22Rv1 (cell line): ENCODE measurements around the gene CTBP1.

Source experiments
- H3K27ac ChIP-seq: fragments of 450-650 bp; 2 replicates; pipeline ENCODE4 v1.5.1; 2017
- CTCF ChIP-seq: fragments of 450-650 bp; IDR thresholded peaks from 2 replicates; pipeline ENCODE4 v1.5.1; 2017; ENCODE audit warnings: mild to moderate bottlenecking
- ZFX ChIP-seq: fragments of 450-650 bp; IDR thresholded peaks from 2 replicates; pipeline ENCODE4 v1.6.1; 2017; ENCODE audit warnings: antibody characterized with exemption, borderline replicate concordance

Gene CTBP1

GRCh38 chr4:1177274-1178141 is 71.4 kb downstream of the CTBP1 start:
- H3K27ac ChIP-seq = no peak overlapping the region
- TF ChIP-seq CTCF = no peak
- no peak for TF ChIP-seq ZFX

GRCh38 chr4:1176398-1177273 is 72.3 kb downstream of the CTBP1 start:
- no peak overlapping the region for H3K27ac ChIP-seq
- TF ChIP-seq ZFX = no peak
- no peak for TF ChIP-seq CTCF

GRCh38 chr4:1175635-1176229 is 73.2 kb downstream of the CTBP1 start:
- TF ChIP-seq ZFX = no peak
- no peak for TF ChIP-seq CTCF
- H3K27ac ChIP-seq = no peak overlapping the region

- TF ChIP-seq ZFX = no peak
- TF ChIP-seq CTCF = no peak
- H3K27ac ChIP-seq = no peak overlapping the region
Measured at GRCh38 chr4:1174941-1175634, 73.8 kb downstream of the CTBP1 start.

GRCh38 chr4:1172971-1173757 is 75.8 kb downstream of the CTBP1 start:
- H3K27ac ChIP-seq = no peak overlapping the region
- TF ChIP-seq ZFX = no peak
- no peak for TF ChIP-seq CTCF

- no peak within 1 kb of the TSS for H3K27ac ChIP-seq
Measured at GRCh38 chr4:1172228-1172851, 76.6 kb downstream of the CTBP1 start, which contains the start of gene SPON2. Gene SPON2 (minus strand): TSS chr4:1172583.

More at GRCh38 chr4:1172228-1172851, 76.6 kb downstream of the CTBP1 start, which contains the start of gene SPON2:
- TF ChIP-seq ZFX (no peak), CTCF (no peak)
